ENCODE measurements around the gene BRD1.

BRD1 gene

GRCh38 chr22:49785046-49785521 is 42.6 kb downstream of the BRD1 start:
- TF ChIP-seq FOXP2 (optimal IDR thresholded peaks at IDR 0.05; ENCODE audit: borderline replicate concordance, extremely low read depth, extremely low read length, insufficient read depth) (no peak), TAF1 (IDR thresholded peaks at IDR 0.05; ENCODE audit: borderline replicate concordance, insufficient read depth, low read length) (no peak), POLR2AphosphoS5 (IDR thresholded peaks at IDR 0.05; ENCODE audit: low read depth, low read length) (no peak), SIN3A (IDR thresholded peaks at IDR 0.05; ENCODE audit: borderline replicate concordance, insufficient read depth, low read length) (no peak), REST (IDR thresholded peaks at IDR 0.05; ENCODE audit: insufficient read depth in 1 of 2, low read depth in 2 of 2, low read length in 2 of 2) (no peak)

GRCh38 chr22:49784630-49784971 is 43.1 kb downstream of the BRD1 start:
- TF ChIP-seq FOXP2 (optimal IDR thresholded peaks at IDR 0.05; ENCODE audit: borderline replicate concordance, extremely low read depth, extremely low read length, insufficient read depth) (no peak), SIN3A (IDR thresholded peaks at IDR 0.05; ENCODE audit: borderline replicate concordance, insufficient read depth, low read length) (no peak), REST (IDR thresholded peaks at IDR 0.05; ENCODE audit: insufficient read depth in 1 of 2, low read depth in 2 of 2, low read length in 2 of 2) (no peak), TAF1 (IDR thresholded peaks at IDR 0.05; ENCODE audit: borderline replicate concordance, insufficient read depth, low read length) (no peak), POLR2AphosphoS5 (IDR thresholded peaks at IDR 0.05; ENCODE audit: low read depth, low read length) (no peak)

DNA sequence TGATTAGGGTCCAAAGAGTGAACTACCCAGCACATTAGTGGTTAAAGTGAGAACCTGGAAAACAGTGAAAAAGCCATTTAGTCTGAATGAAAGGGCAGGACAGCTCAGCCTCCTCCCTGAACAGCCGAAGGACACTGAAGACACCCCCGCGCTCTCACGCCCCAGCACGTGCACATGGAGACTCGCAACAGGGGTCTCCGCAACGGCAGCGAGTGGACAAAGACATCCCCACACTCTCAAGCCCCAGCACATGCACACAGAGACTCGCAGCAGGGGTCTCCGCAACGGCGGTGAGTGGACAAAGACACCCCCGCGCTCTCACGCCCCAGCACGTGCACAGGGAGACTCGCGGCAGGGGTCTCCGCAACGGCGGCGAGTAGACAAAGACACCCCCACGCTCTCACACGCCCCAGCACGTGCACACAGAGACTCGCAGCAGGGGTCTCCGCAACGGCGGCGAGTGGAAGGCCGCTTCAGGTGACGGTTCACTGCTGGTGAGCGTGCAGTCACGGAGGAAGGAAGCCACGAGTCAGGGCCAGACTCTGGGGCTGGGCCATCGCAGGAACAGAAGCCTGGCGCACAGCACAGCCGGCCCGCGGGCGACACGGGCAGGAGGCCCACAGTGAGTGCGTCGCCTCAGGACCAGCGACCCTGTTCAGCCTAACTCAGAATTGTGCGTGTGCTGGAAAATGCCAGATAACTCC is 43.6 kb downstream of the BRD1 start:
- TF ChIP-seq POLR2AphosphoS5 (IDR thresholded peaks at IDR 0.05; ENCODE audit: low read depth, low read length): no peak
- no peak for TF ChIP-seq TAF1 (IDR thresholded peaks at IDR 0.05; ENCODE audit: borderline replicate concordance, insufficient read depth, low read length)
- no peak for TF ChIP-seq SIN3A (IDR thresholded peaks at IDR 0.05; ENCODE audit: borderline replicate concordance, insufficient read depth, low read length)

- TF ChIP-seq FOXP2 (optimal IDR thresholded peaks at IDR 0.05; ENCODE audit: borderline replicate concordance, extremely low read depth, extremely low read length, insufficient read depth) (no peak), POLR2AphosphoS5 (IDR thresholded peaks at IDR 0.05; ENCODE audit: low read depth, low read length) (no peak)
These were observed 44.5 kb downstream of the BRD1 start for GRCh38 chr22:49783036-49783746.

DNA sequence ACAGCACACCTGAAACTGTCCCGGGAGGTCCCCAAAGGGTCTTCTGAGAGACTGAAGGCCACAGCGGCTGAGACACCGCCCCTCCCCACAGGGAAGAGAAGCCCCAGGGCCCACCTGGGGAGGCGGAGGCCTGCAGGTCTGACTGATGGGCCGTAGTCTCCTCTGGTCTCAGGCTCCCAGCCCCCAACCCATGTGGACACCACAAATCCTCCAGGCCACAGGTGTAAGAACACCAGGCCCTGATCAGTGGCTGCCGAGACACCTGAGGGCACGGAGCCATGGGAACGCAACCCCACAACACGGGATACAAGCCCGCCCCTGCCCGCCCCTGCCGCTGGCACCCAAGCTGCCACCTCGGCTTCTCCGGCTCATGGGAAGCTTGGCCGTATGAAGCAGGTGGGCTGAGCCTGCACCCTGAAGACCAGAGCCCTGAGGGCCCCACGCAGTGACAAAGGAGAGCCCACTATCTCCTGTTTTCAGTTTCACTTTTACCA is 46.3 kb downstream of the BRD1 start:
- TF ChIP-seq SIN3A (IDR thresholded peaks at IDR 0.05; ENCODE audit: borderline replicate concordance, insufficient read depth, low read length): no peak
- no peak for TF ChIP-seq FOXP2 (optimal IDR thresholded peaks at IDR 0.05; ENCODE audit: borderline replicate concordance, extremely low read depth, extremely low read length, insufficient read depth)
- no peak for TF ChIP-seq POLR2AphosphoS5 (IDR thresholded peaks at IDR 0.05; ENCODE audit: low read depth, low read length)
- no peak for TF ChIP-seq TAF1 (IDR thresholded peaks at IDR 0.05; ENCODE audit: borderline replicate concordance, insufficient read depth, low read length)
- no peak for TF ChIP-seq REST (IDR thresholded peaks at IDR 0.05; ENCODE audit: insufficient read depth in 1 of 2, low read depth in 2 of 2, low read length in 2 of 2)
